Skeletal muscle tissue (tissue), 4 donors: ENCODE results near the gene CYP2R1. TPM values are rescaled to one million over a fixed set of nuclear protein-coding genes. Genes with fewer than 3 reads are reported as not detected.

ENCODE experiments used
- H3K27ac ChIP-seq: one replicate; pipeline ENCODE4 v1.7.0; 2013; ENCODE audit warnings: mild to moderate bottlenecking, low read depth, low read length, inconsistent platforms
- H3K27me3 ChIP-seq, 3 donors: one replicate each; pipeline ENCODE4 v1.7.0; 2013; ENCODE audit warnings: low read length in 3 of 3; ENCODE audit not compliant: control insufficient read depth in 3 of 3, insufficient read depth in 3 of 3
- H3K36me3 ChIP-seq, 3 donors: one replicate each; pipeline ENCODE4 v1.7.0; 2013; ENCODE audit warnings: low read length in 3 of 3; ENCODE audit not compliant: control insufficient read depth in 3 of 3, insufficient read depth in 3 of 3
- H3K4me1 ChIP-seq, 3 donors: one replicate each; pipeline ENCODE4 v1.7.0; 2013; ENCODE audit warnings: low read length in 3 of 3, mild to moderate bottlenecking in 3 of 3; ENCODE audit not compliant: control insufficient read depth in 3 of 3, insufficient read depth in 3 of 3
- H3K4me3 ChIP-seq, 3 donors: one replicate each; pipeline ENCODE4 v1.7.0; 2013; ENCODE audit warnings: low read length in 3 of 3
- H3K9ac ChIP-seq, 3 donors: one replicate each; pipeline ENCODE4 v1.7.0; 2013; ENCODE audit warnings: low read length in 3 of 3, mild to moderate bottlenecking in 3 of 3, moderate library complexity in 2 of 3, low read depth in 1 of 3
- H3K9me3 ChIP-seq, 3 donors: one replicate each; pipeline ENCODE4 v1.7.0; 2013; ENCODE audit warnings: low read length in 3 of 3; ENCODE audit not compliant: control insufficient read depth in 3 of 3
- total RNA-seq: library from RNA; depleted of rRNA; stranded (reverse); fragments of >200 nt; gene quantifications from one replicate; pipeline ENCODE4 v1.2.3, GENCODE V29; 2014
- donor health status: Osteomylitis.

Gene CYP2R1, protein sequence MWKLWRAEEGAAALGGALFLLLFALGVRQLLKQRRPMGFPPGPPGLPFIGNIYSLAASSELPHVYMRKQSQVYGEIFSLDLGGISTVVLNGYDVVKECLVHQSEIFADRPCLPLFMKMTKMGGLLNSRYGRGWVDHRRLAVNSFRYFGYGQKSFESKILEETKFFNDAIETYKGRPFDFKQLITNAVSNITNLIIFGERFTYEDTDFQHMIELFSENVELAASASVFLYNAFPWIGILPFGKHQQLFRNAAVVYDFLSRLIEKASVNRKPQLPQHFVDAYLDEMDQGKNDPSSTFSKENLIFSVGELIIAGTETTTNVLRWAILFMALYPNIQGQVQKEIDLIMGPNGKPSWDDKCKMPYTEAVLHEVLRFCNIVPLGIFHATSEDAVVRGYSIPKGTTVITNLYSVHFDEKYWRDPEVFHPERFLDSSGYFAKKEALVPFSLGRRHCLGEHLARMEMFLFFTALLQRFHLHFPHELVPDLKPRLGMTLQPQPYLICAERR
- total RNA-seq: 9.9 TPM

DNA sequence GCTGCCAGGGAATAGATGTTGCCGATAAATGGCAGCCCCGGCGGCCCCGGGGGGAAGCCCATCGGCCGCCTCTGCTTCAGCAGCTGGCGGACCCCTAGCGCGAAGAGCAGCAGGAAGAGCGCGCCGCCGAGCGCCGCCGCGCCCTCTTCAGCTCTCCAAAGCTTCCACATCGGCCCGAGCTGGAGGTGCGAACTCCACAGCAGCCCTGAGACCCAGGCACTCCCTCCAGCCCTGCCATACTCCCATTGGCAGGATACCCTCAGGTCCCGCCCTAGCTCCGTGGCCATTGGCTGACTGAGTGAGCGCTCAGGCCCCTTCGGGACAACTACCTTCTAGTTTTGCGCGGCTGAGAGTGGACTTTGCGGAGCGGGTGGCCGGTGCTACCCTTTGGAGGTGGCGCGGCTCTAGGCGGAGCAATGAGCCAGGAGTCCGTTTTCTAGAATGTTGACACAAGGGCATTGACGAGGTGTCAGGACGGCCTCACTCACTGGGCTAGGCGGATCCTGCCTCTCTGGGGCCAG lies at the start of gene CYP2R1:
Gene CYP2R1 (minus strand): TSS at position 196 of the 521 bp plus-strand sequence. CDS start 26 bp downstream, at position 170.
- Histone ChIP-seq H3K9ac (peak within 1 kb of the TSS; percentile 37 to 81 (median 81)), H3K9me3 (no peaks in the 10 kb centered on the region), H3K4me3 (peak within 1 kb of the TSS; percentile 82 to 88 (median 85)), H3K27ac (peak within 1 kb of the TSS; percentile 62), H3K27me3 (no peaks in the 10 kb centered on the region), H3K4me1 (peaks cover 5 to 9% (median 7%) of the 10 kb centered on the region in 3 donors), H3K36me3 (no peaks in the 10 kb centered on the region)

GRCh38 chr11:14938936-14939335 lies 46.9 kb upstream of the CYP2R1 start:
- Histone ChIP-seq H3K4me3 (no peak overlapping the region), H3K9me3 (no peaks in the 10 kb centered on the region), H3K27ac (no peak overlapping the region), H3K9ac (no peak overlapping the region), H3K4me1 (no peaks in the 10 kb centered on the region), H3K27me3 (no peaks in the 10 kb centered on the region), H3K36me3 (no peaks in the 10 kb centered on the region)

- peaks cover 0 to 2% (median 0%) of the 10 kb centered on the region in 3 donors for H3K27me3 ChIP-seq
- no peak overlapping the region for H3K27ac ChIP-seq
Measured at GRCh38 chr11:14934641-14935351, 42.8 kb upstream of the CYP2R1 start.

DNA sequence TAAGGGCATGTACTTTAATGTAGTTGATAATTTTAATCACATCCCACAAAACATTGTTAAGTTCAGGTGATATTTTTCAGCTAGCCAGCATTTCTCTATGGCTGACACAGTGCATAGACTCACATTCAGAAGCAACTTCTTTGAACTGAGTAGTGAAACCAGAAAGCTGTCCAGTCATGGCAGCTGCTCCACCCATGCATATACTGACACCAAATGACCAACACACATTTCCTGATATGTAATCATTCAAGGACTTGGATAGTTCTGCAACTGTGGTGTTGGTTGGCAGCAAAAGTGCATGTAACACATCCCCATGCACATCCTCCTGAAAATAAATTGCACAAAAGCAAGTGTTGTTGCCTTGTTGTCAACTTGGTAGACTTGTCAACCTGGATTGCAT lies 40.4 kb upstream of the CYP2R1 start:
- H3K4me1 ChIP-seq: no peaks in the 10 kb centered on the region
- H3K27me3 ChIP-seq: peaks cover 0 to 2% (median 0%) of the 10 kb centered on the region in 3 donors
- H3K36me3 ChIP-seq: no peaks in the 10 kb centered on the region
- no peak overlapping the region for H3K9ac ChIP-seq
- no peak overlapping the region for H3K27ac ChIP-seq
- no peaks in the 10 kb centered on the region for H3K9me3 ChIP-seq
- H3K4me3 ChIP-seq: no peak overlapping the region

More at GRCh38 chr11:14934641-14935351, 42.8 kb upstream of the CYP2R1 start:
- no peak overlapping the region for H3K9ac ChIP-seq
- H3K4me1 ChIP-seq: no peaks in the 10 kb centered on the region
- H3K9me3 ChIP-seq: no peaks in the 10 kb centered on the region
- no peak overlapping the region for H3K4me3 ChIP-seq
- no peaks in the 10 kb centered on the region for H3K36me3 ChIP-seq

- Histone ChIP-seq H3K27ac (no peak overlapping the region), H3K4me1 (no peaks in the 10 kb centered on the region), H3K27me3 (peaks cover 0 to 2% (median 0%) of the 10 kb centered on the region in 3 donors), H3K9me3 (no peaks in the 10 kb centered on the region), H3K36me3 (no peaks in the 10 kb centered on the region), H3K4me3 (no peak overlapping the region), H3K9ac (no peak overlapping the region)
Measured at GRCh38 chr11:14930369-14930768, 38.3 kb upstream of the CYP2R1 start.

DNA sequence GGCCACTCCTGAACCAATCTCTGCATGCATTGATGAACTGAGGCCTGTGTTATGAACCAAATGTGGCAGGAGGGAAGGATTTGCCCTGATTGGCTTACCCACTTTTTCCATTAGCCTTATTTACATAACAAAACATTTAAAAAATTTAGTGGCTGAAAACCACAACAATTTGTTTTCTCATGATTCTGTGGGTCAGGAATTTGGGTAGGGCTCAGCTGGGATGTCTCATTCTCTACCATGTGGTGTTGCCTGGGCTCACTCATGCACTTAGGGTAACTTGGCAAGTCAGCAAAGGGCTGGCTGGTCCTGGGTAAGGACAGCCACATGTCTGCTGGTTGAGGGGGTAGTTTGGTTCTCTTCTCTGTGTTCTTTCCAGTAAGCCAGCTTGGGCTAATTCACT lies 35.1 kb upstream of the CYP2R1 start:
- Histone ChIP-seq H3K4me3 (no peak overlapping the region), H3K9ac (no peak overlapping the region), H3K36me3 (no peaks in the 10 kb centered on the region), H3K9me3 (no peaks in the 10 kb centered on the region), H3K4me1 (no peaks in the 10 kb centered on the region), H3K27ac (no peak overlapping the region), H3K27me3 (peaks cover 0 to 2% (median 0%) of the 10 kb centered on the region in 3 donors)

DNA sequence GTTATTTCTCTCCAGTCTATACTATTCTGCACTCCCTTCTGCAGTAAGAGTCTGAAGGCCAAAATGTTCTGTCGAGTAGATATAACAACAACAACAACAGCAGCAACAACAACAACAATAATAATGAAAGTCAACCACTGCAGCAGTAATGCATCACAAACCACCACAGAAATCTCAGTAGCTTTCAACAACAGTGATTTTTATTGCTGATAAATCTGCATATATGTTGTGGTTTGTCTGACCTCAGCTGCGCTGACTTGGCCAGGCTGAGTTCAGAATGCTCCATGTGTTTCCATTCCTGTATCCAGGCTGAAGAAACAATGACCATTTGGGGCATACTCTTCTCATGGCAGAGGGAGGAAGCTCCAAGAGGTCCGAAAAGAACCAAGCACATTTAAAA lies 32.3 kb upstream of the CYP2R1 start:
- Histone ChIP-seq H3K4me3 (no peak overlapping the region), H3K4me1 (no peaks in the 10 kb centered on the region), H3K27ac (no peak overlapping the region), H3K9me3 (no peaks in the 10 kb centered on the region), H3K9ac (no peak overlapping the region), H3K27me3 (no peaks in the 10 kb centered on the region), H3K36me3 (no peaks in the 10 kb centered on the region)

DNA sequence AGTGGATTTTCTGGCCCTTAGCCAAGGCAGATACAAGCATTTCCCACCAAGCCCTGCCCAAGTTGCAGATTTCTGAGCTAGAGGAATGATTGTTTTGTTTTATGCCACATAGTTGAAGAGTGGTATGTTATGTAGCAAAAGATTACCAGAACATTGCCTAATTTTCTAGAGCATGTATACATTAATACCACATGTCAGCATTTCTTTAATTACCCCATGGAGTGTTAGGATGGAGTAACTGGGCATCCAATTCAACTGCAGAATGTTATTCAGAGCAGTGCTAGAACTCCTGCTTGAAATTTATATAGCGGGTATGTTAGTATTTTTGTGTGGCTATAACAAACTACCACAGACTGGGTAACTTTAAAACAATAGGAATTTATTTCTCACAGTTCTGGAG lies 24.4 kb upstream of the CYP2R1 start:
- Histone ChIP-seq H3K27me3 (no peaks in the 10 kb centered on the region), H3K4me1 (no peaks in the 10 kb centered on the region), H3K36me3 (no peaks in the 10 kb centered on the region), H3K27ac (no peak overlapping the region), H3K4me3 (no peak overlapping the region), H3K9me3 (no peaks in the 10 kb centered on the region), H3K9ac (no peak overlapping the region)

DNA sequence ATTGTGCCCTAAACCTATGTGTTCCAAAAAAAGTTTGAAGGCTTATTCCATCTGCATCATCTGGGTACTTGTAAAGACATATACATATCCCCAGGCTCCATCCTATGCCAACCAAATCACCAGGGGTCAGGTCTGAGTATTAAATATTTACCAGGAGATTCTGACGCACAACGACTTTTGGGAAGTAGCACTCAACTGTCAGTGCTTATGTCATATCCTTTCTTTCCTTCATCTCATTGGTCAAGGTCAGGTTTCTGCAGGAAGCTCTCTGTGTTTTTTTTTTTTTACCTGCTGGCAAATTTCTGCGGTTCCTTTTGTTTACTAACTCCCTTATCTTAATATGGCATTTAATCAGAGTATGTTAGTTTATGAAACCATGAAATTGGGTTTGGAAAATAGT lies 22.5 kb upstream of the CYP2R1 start:
- Histone ChIP-seq H3K4me3 (no peak overlapping the region), H3K27me3 (no peaks in the 10 kb centered on the region), H3K36me3 (no peaks in the 10 kb centered on the region), H3K27ac (no peak overlapping the region), H3K4me1 (no peaks in the 10 kb centered on the region), H3K9me3 (no peaks in the 10 kb centered on the region), H3K9ac (no peak overlapping the region)
